ENCODE data around the gene TBL1X.

- TF ChIP-seq CTCF (IDR thresholded peaks at IDR 0.05) (no peak), POLR2A (IDR thresholded peaks at IDR 0.05) (no peak)
Observed at GRCh38 chrX:9785944-9786797, 321.3 kb downstream of the TBL1X start, which contains the start of gene SHROOM2.
